Panc1 (cell line): ENCODE results near the gene SLC4A1AP. TPM values are rescaled to one million over a fixed set of nuclear protein-coding genes. Genes with fewer than 3 reads are reported as not detected.

Experiments
- ATAC-seq: fragments of 200-7000 bp; cut with Tn5 transposase; 2 replicates; pipeline ENCODE4 v1.9.1; 2020; ENCODE audit warnings: mild to moderate bottlenecking, moderate library complexity
- BruUV-seq: library from RNA; stranded (reverse); fragments of 400-500 nt; replicated peaks from 2 replicates; lab custom pipeline; 2021; lab: Mats Ljungman, UMichigan
- CTCF ChIA-PET: fragments of 300-600 bp; sonication (Branson Sonifier 250); formaldehyde crosslinking; loops from one replicate; lab custom pipeline; 2022; ENCODE audit warnings: antibody characterized with exemption; lab: Charles Lee
- POLR2A ChIA-PET: fragments of 300-600 bp; sonication (Branson Sonifier 250); formaldehyde crosslinking; loops from one replicate; lab custom pipeline; 2022; ENCODE audit warnings: antibody characterized with exemption; lab: Charles Lee
- DNase-seq: peaks from one replicate; pipeline ENCODE4 v3.0.0-alpha.2; 2010; ENCODE audit warnings: low read depth, low spot score
- H3K27ac ChIP-seq: 2 replicates; pipeline ENCODE4 v1.5.1; 2011; ENCODE audit warnings: mild to moderate bottlenecking, low read length, inconsistent platforms
- H3K27me3 ChIP-seq: fragments of 200-500 bp; sonication (Bioruptor generic); 2 replicates; pipeline ENCODE4 v1.6.0; 2014; ENCODE audit warnings: low read length, inconsistent platforms; ENCODE audit not compliant: control insufficient read depth, insufficient read depth
- H3K36me3 ChIP-seq: fragments of 200-500 bp; sonication (Bioruptor generic); 2 replicates; pipeline ENCODE4 v1.5.1; 2014; ENCODE audit warnings: inconsistent platforms, mild to moderate bottlenecking, low read length, moderate library complexity; ENCODE audit not compliant: control insufficient read depth, insufficient read depth
- H3K4me1 ChIP-seq: 2 replicates; pipeline ENCODE4 v1.5.1; 2011; ENCODE audit warnings: inconsistent platforms, mild to moderate bottlenecking, low read length, moderate library complexity; ENCODE audit not compliant: control insufficient read depth, insufficient read depth
- H3K4me3 ChIP-seq, 2 experiments: 2 replicates each; pipeline ENCODE4 v1.5.1; 2011 to 2012; ENCODE audit warnings: low read depth in 2 of 2, low read length in 2 of 2, mild to moderate bottlenecking in 2 of 2, inconsistent platforms in 1 of 2, moderate library complexity in 1 of 2
- H3K9me3 ChIP-seq: fragments of 200-500 bp; sonication (Bioruptor generic); 2 replicates; pipeline ENCODE4 v1.5.1; 2014; ENCODE audit warnings: low read depth, mild to moderate bottlenecking, inconsistent platforms, low read length, moderate library complexity; ENCODE audit not compliant: control insufficient read depth, insufficient read depth
- CTCF ChIP-seq: fragments of 450-650 bp; IDR thresholded peaks from 2 replicates; pipeline ENCODE4 v1.5.1; 2017; ENCODE audit warnings: mild to moderate bottlenecking
- POLR2AphosphoS5 ChIP-seq: IDR thresholded peaks from 2 replicates; pipeline ENCODE4 v1.6.1; 2012; ENCODE audit warnings: mild to moderate bottlenecking, low read depth, low read length, moderate library complexity
- REST ChIP-seq, 2 experiments: IDR thresholded peaks; 2 replicates each; pipeline ENCODE4 v1.6.1; 2011 to 2012; ENCODE audit warnings: low read depth in 2 of 2, control low read depth in 1 of 2, low read length in 1 of 2, mild to moderate bottlenecking in 1 of 2, moderate library complexity in 1 of 2; ENCODE audit not compliant: insufficient read depth in 1 of 2
- SIN3A ChIP-seq: IDR thresholded peaks from 2 replicates; pipeline ENCODE4 v1.6.1; 2012; ENCODE audit warnings: low read depth, mild to moderate bottlenecking, low read length, moderate library complexity, borderline replicate concordance; ENCODE audit not compliant: insufficient read depth
- TCF7L2 ChIP-seq: IDR thresholded peaks from 2 replicates; pipeline ENCODE4 v1.6.1; 2011; ENCODE audit warnings: mild to moderate bottlenecking, low read depth, low read length, inconsistent platforms
- in situ Hi-C: cut with HindIII; loops from 2 replicates; pipeline ENCODE4 v1.10.0; 2016; ENCODE audit warnings: low sequenced_read_pairs, low pct_unique_long_range_greater_than_20kb
- intact Hi-C: fragments of 100-400 bp; cut with micrococcal nuclease; formaldehyde crosslinking; loops from one replicate; pipeline ENCODE4 v1.10.0; 2022; ENCODE audit not compliant: unreplicated experiment
- total RNA-seq: library from RNA; stranded (reverse); gene quantifications from one replicate; pipeline ENCODE4 v1.2.1, GENCODE V29; 2021; ENCODE audit not compliant: unreplicated experiment

The SLC4A1AP gene
- total RNA-seq, 1 experiment from 2014 or later = 22.2 TPM

GRCh38 chr2:27615316-27615715, 48.4 kb upstream of the SLC4A1AP start:
- intact Hi-C loops (no loop called here), in situ Hi-C loops (no loop called here)
- TF ChIP-seq TCF7L2 (no peak), SIN3A (no peak), REST (IDR thresholded peaks at IDR 0.05; ENCODE audit: insufficient read depth in 1 of 2, low read depth in 2 of 2, low read length in 1 of 2) (no peak), POLR2AphosphoS5 (no peak), CTCF (no peak)
- Histone ChIP-seq H3K4me1 (no peaks in the 10 kb centered on the region), H3K4me3 (no peak overlapping the region), H3K36me3 (no peaks in the 10 kb centered on the region; the same call in 1 of the 2 replicates), H3K27ac (no peak overlapping the region), H3K9me3 (no peaks in the 10 kb centered on the region), H3K27me3 (no peaks in the 10 kb centered on the region)
- DNase-seq = no peak
- no TSS peak for BruUV-seq
- CTCF ChIA-PET = no interaction called here
- no peak for ATAC-seq
- POLR2A ChIA-PET = no interaction called here

- TF ChIP-seq SIN3A (no peak), REST (IDR thresholded peaks at IDR 0.05; ENCODE audit: insufficient read depth in 1 of 2, low read depth in 2 of 2, low read length in 1 of 2) (no peak), TCF7L2 (no peak), CTCF (peak; percentile 36; the same call in 1 of the 2 replicates), POLR2AphosphoS5 (no peak)
- H3K4me3 ChIP-seq = no peak overlapping the region
- ATAC-seq = no peak
- H3K36me3 ChIP-seq = no peaks in the 10 kb centered on the region; the same call in 1 of the 2 replicates
- no peak for DNase-seq
- POLR2A ChIA-PET = no interaction called here
- no TSS peak for BruUV-seq
- in situ Hi-C loops (loop anchor here (5.0 kb wide), 1 partner anchor 34 kb away; no protein-coding TSS in a partner anchor), intact Hi-C loops (no loop called here)
- CTCF ChIA-PET = interaction anchor here (0.7 kb wide), 1 partner anchor 14 kb away, joined by 3 read pairs; no protein-coding TSS in a partner anchor
- H3K27ac ChIP-seq = no peak overlapping the region
- H3K9me3 ChIP-seq = no peaks in the 10 kb centered on the region
- H3K4me1 ChIP-seq = no peaks in the 10 kb centered on the region
- no peaks in the 10 kb centered on the region for H3K27me3 ChIP-seq
These were observed 42.2 kb upstream of the SLC4A1AP start for GRCh38 chr2:27621524-27621923.
